ENCODE data around the gene LRIG2. TPM values are rescaled to one million over a fixed set of nuclear protein-coding genes. Genes with fewer than 3 reads are reported as not detected.

The LRIG2 gene
- total and polyA plus RNA-seq, 2 of the 13 experiments (the other 11 are each of a cell fraction or from before 2014, with no cell fraction given): 8.1 to 12.2 TPM

DNA sequence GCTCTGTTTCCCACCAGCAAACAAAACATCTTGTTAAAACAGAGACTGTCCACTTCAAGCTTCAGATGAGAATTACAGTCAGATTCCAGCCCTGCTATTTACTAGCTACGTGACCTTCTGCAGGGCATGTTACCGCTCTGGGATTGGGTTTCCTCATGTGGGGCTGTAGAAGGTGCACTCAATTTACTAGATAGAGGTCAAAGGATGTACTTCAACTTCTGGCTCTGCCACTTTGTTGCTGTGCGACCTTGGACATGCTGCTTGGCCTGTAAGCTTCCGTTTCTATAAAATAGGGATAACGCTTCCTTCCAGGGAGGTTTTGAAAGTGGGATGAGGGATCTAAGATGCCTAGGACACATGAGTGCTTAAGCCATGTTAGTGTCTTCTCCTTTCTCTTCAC lies 46.0 kb upstream of the LRIG2 start (continued):
- TF ChIP-seq, protein P1, sequence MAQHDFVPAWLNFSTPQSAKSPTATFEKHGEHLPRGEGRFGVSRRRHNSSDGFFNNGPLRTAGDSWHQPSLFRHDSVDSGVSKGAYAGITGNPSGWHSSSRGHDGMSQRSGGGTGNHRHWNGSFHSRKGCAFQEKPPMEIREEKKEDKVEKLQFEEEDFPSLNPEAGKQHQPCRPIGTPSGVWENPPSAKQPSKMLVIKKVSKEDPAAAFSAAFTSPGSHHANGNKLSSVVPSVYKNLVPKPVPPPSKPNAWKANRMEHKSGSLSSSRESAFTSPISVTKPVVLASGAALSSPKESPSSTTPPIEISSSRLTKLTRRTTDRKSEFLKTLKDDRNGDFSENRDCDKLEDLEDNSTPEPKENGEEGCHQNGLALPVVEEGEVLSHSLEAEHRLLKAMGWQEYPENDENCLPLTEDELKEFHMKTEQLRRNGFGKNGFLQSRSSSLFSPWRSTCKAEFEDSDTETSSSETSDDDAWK (CRISPR knock-in tag; IDR thresholded peaks at IDR 0.05): no peak
- TF ChIP-seq, protein P2, sequence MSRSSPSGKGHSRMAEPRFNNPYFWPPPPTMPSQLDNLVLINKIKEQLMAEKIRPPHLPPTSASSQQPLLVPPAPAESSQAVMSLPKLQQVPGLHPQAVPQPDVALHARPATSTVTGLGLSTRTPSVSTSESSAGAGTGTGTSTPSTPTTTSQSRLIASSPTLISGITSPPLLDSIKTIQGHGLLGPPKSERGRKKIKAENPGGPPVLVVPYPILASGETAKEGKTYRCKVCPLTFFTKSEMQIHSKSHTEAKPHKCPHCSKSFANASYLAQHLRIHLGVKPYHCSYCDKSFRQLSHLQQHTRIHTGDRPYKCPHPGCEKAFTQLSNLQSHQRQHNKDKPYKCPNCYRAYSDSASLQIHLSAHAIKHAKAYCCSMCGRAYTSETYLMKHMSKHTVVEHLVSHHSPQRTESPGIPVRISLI (CRISPR knock-in tag; IDR thresholded peaks at IDR 0.05; ENCODE audit: borderline replicate concordance): peak; percentile 47; the same call in 1 of the 2 replicates
- TF ChIP-seq SMAD3 (CRISPR knock-in tag; IDR thresholded peaks at IDR 0.05) (no peak), ZNF674 (CRISPR knock-in tag; IDR thresholded peaks at IDR 0.05; ENCODE audit: low read depth) (no peak), LCORL (IDR thresholded peaks at IDR 0.05) (no peak), LCORL (CRISPR knock-in tag; IDR thresholded peaks at IDR 0.05) (peak; percentile 81), STAT5B (CRISPR knock-in tag; IDR thresholded peaks at IDR 0.05) (no peak), RXRA (CRISPR knock-in tag; IDR thresholded peaks at IDR 0.05) (peak; percentile 32; the same call in 1 of the 2 replicates), SOX6 (IDR thresholded peaks at IDR 0.05) (no peak), SOX6 (CRISPR knock-in tag; IDR thresholded peaks at IDR 0.05) (peak; percentile 47; the same call in 1 of the 2 replicates), MEF2D (CRISPR knock-in tag; IDR thresholded peaks at IDR 0.05) (peak; percentile 91), ADNP (CRISPR knock-in tag; IDR thresholded peaks at IDR 0.05) (no peak), MIXL1 (CRISPR knock-in tag; IDR thresholded peaks at IDR 0.05) (peak; percentile 47; the same call in 1 of the 2 replicates), ZNF788 (CRISPR knock-in tag; IDR thresholded peaks at IDR 0.05; ENCODE audit: borderline replicate concordance) (no peak; the same call in 1 of the 2 replicates), SKI (IDR thresholded peaks at IDR 0.05; ENCODE audit: partially characterized antibody) (no peak), ZNF672 (CRISPR knock-in tag; IDR thresholded peaks at IDR 0.05) (no peak), ZSCAN21 (CRISPR knock-in tag; IDR thresholded peaks at IDR 0.05; ENCODE audit: borderline replicate concordance) (no peak), MED1 (CRISPR knock-in tag; IDR thresholded peaks at IDR 0.05) (peak; percentile 93), EED (CRISPR knock-in tag; IDR thresholded peaks at IDR 0.05) (no peak), HOXA5 (CRISPR knock-in tag; IDR thresholded peaks at IDR 0.05) (no peak)
- TF ChIP-seq, protein P3, sequence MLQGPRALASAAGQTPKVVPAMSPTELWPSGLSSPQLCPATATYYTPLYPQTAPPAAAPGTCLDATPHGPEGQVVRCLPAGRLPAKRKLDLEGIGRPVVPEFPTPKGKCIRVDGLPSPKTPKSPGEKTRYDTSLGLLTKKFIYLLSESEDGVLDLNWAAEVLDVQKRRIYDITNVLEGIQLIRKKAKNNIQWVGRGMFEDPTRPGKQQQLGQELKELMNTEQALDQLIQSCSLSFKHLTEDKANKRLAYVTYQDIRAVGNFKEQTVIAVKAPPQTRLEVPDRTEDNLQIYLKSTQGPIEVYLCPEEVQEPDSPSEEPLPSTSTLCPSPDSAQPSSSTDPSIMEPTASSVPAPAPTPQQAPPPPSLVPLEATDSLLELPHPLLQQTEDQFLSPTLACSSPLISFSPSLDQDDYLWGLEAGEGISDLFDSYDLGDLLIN (CRISPR knock-in tag; IDR thresholded peaks at IDR 0.05; ENCODE audit: borderline replicate concordance): no peak
- TF ChIP-seq, protein P4, sequence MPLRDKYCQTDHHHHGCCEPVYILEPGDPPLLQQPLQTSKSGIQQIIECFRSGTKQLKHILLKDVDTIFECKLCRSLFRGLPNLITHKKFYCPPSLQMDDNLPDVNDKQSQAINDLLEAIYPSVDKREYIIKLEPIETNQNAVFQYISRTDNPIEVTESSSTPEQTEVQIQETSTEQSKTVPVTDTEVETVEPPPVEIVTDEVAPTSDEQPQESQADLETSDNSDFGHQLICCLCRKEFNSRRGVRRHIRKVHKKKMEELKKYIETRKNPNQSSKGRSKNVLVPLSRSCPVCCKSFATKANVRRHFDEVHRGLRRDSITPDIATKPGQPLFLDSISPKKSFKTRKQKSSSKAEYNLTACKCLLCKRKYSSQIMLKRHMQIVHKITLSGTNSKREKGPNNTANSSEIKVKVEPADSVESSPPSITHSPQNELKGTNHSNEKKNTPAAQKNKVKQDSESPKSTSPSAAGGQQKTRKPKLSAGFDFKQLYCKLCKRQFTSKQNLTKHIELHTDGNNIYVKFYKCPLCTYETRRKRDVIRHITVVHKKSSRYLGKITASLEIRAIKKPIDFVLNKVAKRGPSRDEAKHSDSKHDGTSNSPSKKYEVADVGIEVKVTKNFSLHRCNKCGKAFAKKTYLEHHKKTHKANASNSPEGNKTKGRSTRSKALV (CRISPR knock-in tag; IDR thresholded peaks at IDR 0.05): peak; percentile 40; the same call in 1 of the 2 replicates
- TF ChIP-seq, protein P5, sequence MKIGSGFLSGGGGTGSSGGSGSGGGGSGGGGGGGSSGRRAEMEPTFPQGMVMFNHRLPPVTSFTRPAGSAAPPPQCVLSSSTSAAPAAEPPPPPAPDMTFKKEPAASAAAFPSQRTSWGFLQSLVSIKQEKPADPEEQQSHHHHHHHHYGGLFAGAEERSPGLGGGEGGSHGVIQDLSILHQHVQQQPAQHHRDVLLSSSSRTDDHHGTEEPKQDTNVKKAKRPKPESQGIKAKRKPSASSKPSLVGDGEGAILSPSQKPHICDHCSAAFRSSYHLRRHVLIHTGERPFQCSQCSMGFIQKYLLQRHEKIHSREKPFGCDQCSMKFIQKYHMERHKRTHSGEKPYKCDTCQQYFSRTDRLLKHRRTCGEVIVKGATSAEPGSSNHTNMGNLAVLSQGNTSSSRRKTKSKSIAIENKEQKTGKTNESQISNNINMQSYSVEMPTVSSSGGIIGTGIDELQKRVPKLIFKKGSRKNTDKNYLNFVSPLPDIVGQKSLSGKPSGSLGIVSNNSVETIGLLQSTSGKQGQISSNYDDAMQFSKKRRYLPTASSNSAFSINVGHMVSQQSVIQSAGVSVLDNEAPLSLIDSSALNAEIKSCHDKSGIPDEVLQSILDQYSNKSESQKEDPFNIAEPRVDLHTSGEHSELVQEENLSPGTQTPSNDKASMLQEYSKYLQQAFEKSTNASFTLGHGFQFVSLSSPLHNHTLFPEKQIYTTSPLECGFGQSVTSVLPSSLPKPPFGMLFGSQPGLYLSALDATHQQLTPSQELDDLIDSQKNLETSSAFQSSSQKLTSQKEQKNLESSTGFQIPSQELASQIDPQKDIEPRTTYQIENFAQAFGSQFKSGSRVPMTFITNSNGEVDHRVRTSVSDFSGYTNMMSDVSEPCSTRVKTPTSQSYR (CRISPR knock-in tag; IDR thresholded peaks at IDR 0.05; ENCODE audit: borderline replicate concordance): 0 out of 2 replicates have a peak, but pooled peaks have one; percentile 8

Measured in HepG2 (cell line).